OCI-LY1 (cell line): Measurements from ENCODE around the gene CEMIP2.

Source experiments
- H2AFZ ChIP-seq: fragments of 200-600 bp; sonication (generic), shearing (Covaris generic); 2 replicates; pipeline ENCODE4 v1.6.0; 2014; ENCODE audit warnings: antibody characterized with exemption, mild to moderate bottlenecking, low read length
- H3F3A ChIP-seq: fragments of 200-600 bp; sonication (generic), shearing (Covaris generic); 2 replicates; pipeline ENCODE4 v1.6.0; 2014; ENCODE audit warnings: mild to moderate bottlenecking, antibody characterized with exemption, low read length, moderate library complexity; ENCODE audit not compliant: insufficient read depth
- H3K27ac ChIP-seq: fragments of 200-600 bp; sonication (generic); 2 replicates; pipeline ENCODE4 v1.5.1; 2014; ENCODE audit warnings: low read length, mixed run types, mild to moderate bottlenecking, low read depth; ENCODE audit not compliant: poor library complexity, severe bottlenecking
- H3K27me3 ChIP-seq: fragments of 200-600 bp; sonication (generic); 2 replicates; pipeline ENCODE4 v1.6.0; 2014; ENCODE audit warnings: antibody characterized with exemption, mild to moderate bottlenecking, low read length, moderate library complexity; ENCODE audit not compliant: insufficient read depth
- H3K36me3 ChIP-seq: fragments of 200-600 bp; sonication (generic); 2 replicates; pipeline ENCODE4 v1.6.1; 2014; ENCODE audit warnings: mild to moderate bottlenecking, antibody characterized with exemption, low read length, moderate library complexity, mixed read lengths; ENCODE audit not compliant: insufficient read depth
- H3K4me1 ChIP-seq: fragments of 200-600 bp; sonication (generic); 2 replicates; pipeline ENCODE4 v1.5.1; 2014; ENCODE audit warnings: mild to moderate bottlenecking, low read length, moderate library complexity; ENCODE audit not compliant: insufficient read depth, severe bottlenecking
- H3K4me2 ChIP-seq: fragments of 200-600 bp; sonication (generic), shearing (Covaris generic); 2 replicates; pipeline ENCODE4 v1.6.1; 2014; ENCODE audit warnings: low read length
- H3K4me3 ChIP-seq: fragments of 200-600 bp; sonication (generic); 2 replicates; pipeline ENCODE4 v1.5.1; 2014; ENCODE audit warnings: low read length, low read depth, mild to moderate bottlenecking, mixed read lengths; ENCODE audit not compliant: poor library complexity, severe bottlenecking
- H3K79me2 ChIP-seq: fragments of 200-600 bp; shearing (Covaris generic); 2 replicates; pipeline ENCODE4 v1.6.1; 2016; ENCODE audit warnings: mixed run types, low read length, mixed read lengths; ENCODE audit not compliant: insufficient read depth
- H3K9ac ChIP-seq: fragments of 200-600 bp; sonication (generic), shearing (Covaris generic); 2 replicates; pipeline ENCODE4 v1.6.1; 2014; ENCODE audit warnings: mild to moderate bottlenecking, low read length, mixed read lengths
- H3K9me2 ChIP-seq: fragments of 200-600 bp; sonication (generic), shearing (Covaris generic); 2 replicates; pipeline ENCODE4 v1.6.1; 2014; ENCODE audit warnings: low read depth, mild to moderate bottlenecking, low read length, mixed read lengths
- H3K9me3 ChIP-seq: fragments of 200-600 bp; shearing (Covaris generic); 2 replicates; pipeline ENCODE4 v1.6.1; 2014; ENCODE audit warnings: low read length, mixed read lengths
- H4K20me1 ChIP-seq: fragments of 200-600 bp; sonication (generic), shearing (Covaris generic); 2 replicates; pipeline ENCODE4 v1.6.0; 2016; ENCODE audit warnings: mild to moderate bottlenecking, low read length; ENCODE audit not compliant: insufficient read depth
- EZH2 ChIP-seq: fragments of 200-600 bp; sonication (generic), shearing (Covaris generic); IDR thresholded peaks from 2 replicates; pipeline ENCODE4 v1.8.0; 2017; ENCODE audit warnings: borderline replicate concordance, mixed run types, mild to moderate bottlenecking, antibody characterized with exemption, low read length, moderate library complexity, mixed read lengths
- TF ChIP-seq, protein P1 (sequence below): fragments of 200-600 bp; sonication (generic), shearing (Covaris generic); IDR thresholded peaks from 2 replicates; pipeline ENCODE4 v1.5.1; 2017; ENCODE audit warnings: mild to moderate bottlenecking, antibody characterized with exemption, low read length, moderate library complexity, mixed read lengths

The CEMIP2 gene

DNA sequence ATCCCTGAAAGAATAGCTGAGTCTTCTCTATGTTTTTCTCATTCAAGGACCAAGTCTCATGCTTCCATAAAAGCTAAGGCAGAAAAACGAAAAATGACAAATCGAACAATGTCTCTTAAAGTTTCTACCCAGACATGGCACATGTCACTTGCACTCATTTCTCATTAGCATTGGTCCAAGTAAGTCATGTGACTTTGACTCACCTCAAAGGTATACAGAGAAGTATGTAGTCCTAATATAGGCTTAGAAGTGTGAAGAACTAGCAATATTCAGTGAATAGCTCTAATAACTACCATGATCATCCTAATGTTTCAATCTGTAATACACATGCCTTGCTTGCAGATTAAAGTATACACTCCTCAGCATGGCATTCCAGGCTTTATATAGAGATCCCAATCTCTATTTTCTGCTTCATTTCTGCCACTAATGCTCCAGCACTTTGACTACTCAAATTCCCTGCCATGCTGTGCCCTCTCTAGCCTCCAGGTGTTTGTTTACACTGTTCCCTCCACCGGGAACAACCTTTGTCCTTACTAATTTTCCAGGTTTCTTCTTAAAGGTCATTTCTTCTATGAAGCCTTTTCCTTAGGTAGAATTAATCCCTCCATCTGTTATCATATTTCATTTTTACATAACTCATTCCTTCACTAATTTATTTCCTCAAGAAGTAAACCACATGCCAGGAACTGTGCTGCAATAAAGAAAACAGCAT lies 98.9 kb downstream of the CEMIP2 start:
- Histone ChIP-seq H3K4me3 (no peak overlapping the region), H4K20me1 (no peaks in the 10 kb centered on the region), H3K79me2 (no peaks in the 10 kb centered on the region), H3K27ac (no peak overlapping the region), H3K36me3 (no peaks in the 10 kb centered on the region), H3K9me3 (no peaks in the 10 kb centered on the region), H2AFZ (no peak overlapping the region), H3K4me2 (no peak overlapping the region), H3F3A (no peaks in the 10 kb centered on the region), H3K4me1 (no peaks in the 10 kb centered on the region), H3K27me3 (no peaks in the 10 kb centered on the region), H3K9me2 (no peaks in the 10 kb centered on the region), H3K9ac (no peak overlapping the region)
- TF ChIP-seq EZH2, result no peak
- TF ChIP-seq, protein P1, sequence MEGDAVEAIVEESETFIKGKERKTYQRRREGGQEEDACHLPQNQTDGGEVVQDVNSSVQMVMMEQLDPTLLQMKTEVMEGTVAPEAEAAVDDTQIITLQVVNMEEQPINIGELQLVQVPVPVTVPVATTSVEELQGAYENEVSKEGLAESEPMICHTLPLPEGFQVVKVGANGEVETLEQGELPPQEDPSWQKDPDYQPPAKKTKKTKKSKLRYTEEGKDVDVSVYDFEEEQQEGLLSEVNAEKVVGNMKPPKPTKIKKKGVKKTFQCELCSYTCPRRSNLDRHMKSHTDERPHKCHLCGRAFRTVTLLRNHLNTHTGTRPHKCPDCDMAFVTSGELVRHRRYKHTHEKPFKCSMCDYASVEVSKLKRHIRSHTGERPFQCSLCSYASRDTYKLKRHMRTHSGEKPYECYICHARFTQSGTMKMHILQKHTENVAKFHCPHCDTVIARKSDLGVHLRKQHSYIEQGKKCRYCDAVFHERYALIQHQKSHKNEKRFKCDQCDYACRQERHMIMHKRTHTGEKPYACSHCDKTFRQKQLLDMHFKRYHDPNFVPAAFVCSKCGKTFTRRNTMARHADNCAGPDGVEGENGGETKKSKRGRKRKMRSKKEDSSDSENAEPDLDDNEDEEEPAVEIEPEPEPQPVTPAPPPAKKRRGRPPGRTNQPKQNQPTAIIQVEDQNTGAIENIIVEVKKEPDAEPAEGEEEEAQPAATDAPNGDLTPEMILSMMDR, result no peak

DNA sequence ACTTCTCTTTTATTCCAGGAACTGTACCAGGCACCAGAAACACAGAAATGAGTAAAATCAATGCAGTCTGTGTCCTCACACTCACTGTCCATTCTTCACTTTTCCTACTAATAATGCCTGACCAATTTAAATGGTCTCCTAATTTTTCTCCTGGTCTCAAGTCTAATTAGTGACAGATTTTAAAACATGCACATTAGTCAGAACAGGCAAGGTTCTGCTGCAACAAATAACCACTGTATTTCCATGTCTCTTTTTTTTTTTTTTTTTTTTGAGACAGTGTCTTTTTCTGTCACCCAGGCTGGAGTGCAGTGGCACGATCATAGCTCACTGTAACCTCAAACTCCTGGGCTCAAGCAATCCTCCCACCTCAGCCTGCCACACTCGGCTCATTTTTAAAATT lies 99.6 kb downstream of the CEMIP2 start:
- H4K20me1 ChIP-seq, result no peaks in the 10 kb centered on the region
- H3K79me2 ChIP-seq, result no peaks in the 10 kb centered on the region
- H3K27me3 ChIP-seq, result no peaks in the 10 kb centered on the region
- no peak overlapping the region for H3K27ac ChIP-seq
- H3F3A ChIP-seq, result no peaks in the 10 kb centered on the region
- no peaks in the 10 kb centered on the region for H3K4me1 ChIP-seq
- TF ChIP-seq, protein P1, result no peak
- TF ChIP-seq EZH2, result no peak
- no peak overlapping the region for H2AFZ ChIP-seq
- H3K9ac ChIP-seq, result no peak overlapping the region
- H3K36me3 ChIP-seq, result no peaks in the 10 kb centered on the region
- H3K9me3 ChIP-seq, result no peaks in the 10 kb centered on the region
- no peak overlapping the region for H3K4me2 ChIP-seq
- no peak overlapping the region for H3K4me3 ChIP-seq
- no peaks in the 10 kb centered on the region for H3K9me2 ChIP-seq

DNA sequence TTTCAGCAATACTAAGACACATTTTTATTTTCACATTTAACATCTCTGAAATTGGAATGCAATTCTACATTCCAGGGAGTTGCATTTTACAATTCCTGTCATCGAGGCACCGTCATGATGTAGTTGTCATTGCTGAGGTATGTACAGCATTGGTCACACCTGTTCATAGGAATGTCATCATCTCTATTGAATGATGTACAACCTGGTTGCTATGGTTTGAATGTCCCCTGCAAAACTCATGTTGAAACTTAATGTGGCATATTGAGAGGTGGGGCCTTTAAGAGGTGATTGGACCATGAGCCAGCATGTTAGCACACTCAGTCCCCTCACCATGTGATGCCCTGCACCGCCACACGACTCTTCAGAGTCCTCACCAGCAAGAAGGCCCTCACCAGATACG lies 103.1 kb downstream of the CEMIP2 start:
- Histone ChIP-seq H4K20me1 (no peaks in the 10 kb centered on the region), H3K27ac (no peak overlapping the region), H3K79me2 (no peaks in the 10 kb centered on the region), H3K9me3 (no peaks in the 10 kb centered on the region), H3K36me3 (no peaks in the 10 kb centered on the region), H2AFZ (no peak overlapping the region), H3K9ac (no peak overlapping the region), H3K27me3 (no peaks in the 10 kb centered on the region), H3F3A (no peaks in the 10 kb centered on the region), H3K4me1 (no peaks in the 10 kb centered on the region), H3K9me2 (no peaks in the 10 kb centered on the region), H3K4me2 (no peak overlapping the region), H3K4me3 (no peak overlapping the region)
- TF ChIP-seq EZH2, result no peak
- TF ChIP-seq, protein P1, result no peak
